ENCODE measurements around the gene FHL3. TPM values are rescaled to one million over a fixed set of nuclear protein-coding genes. Genes with fewer than 3 reads are reported as not detected.

Gene FHL3
- total RNA-seq, 2 experiments from 2014 or later, result 26.6 to 26.7 TPM

DNA sequence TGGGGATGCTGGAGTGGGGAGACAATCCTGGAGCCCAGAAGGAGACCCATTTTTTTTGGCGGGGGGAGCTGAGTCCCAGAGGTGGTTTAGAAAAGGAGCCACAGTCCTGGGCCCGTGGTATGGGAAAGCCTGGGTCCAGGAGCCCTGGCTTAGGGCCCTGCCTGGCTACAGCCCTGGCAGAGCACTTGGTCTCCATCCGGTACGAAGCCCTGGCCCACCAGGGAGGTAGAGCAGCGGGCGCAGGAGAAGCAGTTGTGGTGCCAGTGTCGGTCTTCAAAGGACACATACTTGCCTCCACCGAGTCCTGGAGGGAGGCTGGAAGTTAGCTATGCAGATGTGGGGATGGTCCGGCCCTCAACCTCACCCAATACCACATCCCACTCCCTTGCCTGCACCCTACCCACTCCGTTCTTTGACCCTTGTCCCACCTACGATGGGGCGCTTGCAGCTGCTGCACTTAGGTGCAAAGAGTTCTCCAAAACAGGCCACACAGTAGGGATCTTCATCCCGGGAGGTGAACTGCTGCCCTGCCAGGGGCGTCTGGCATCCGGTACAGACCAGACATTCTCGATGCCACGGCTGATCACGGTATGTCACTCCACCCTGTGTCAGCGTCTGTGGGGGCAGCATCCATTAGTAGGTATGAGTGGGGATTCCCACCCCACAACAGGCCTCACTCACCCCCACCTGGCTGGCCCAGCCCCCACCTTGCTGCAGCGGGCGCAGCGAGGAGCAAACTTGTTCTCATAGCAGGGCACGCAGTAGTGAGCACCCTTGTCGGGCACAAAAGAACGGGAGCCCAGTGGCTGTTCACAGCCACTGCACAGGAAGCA is 7.8 kb downstream of the FHL3 start:
- Mint-ChIP-seq H3K4me3 (no peak overlapping the region), H3K4me1 (ENCODE audit: low read depth) (peaks cover 56% of the 10 kb centered on the region), H3K27me3 (no peaks in the 10 kb centered on the region), H3K27ac (no peak overlapping the region), H3K9me3 (no peaks in the 10 kb centered on the region), H3K36me3 (ENCODE audit: low read depth) (peaks cover 35% of the 10 kb centered on the region)
- ATAC-seq (no peak), DNase-seq (no peak)
- TF ChIP-seq, protein P1, sequence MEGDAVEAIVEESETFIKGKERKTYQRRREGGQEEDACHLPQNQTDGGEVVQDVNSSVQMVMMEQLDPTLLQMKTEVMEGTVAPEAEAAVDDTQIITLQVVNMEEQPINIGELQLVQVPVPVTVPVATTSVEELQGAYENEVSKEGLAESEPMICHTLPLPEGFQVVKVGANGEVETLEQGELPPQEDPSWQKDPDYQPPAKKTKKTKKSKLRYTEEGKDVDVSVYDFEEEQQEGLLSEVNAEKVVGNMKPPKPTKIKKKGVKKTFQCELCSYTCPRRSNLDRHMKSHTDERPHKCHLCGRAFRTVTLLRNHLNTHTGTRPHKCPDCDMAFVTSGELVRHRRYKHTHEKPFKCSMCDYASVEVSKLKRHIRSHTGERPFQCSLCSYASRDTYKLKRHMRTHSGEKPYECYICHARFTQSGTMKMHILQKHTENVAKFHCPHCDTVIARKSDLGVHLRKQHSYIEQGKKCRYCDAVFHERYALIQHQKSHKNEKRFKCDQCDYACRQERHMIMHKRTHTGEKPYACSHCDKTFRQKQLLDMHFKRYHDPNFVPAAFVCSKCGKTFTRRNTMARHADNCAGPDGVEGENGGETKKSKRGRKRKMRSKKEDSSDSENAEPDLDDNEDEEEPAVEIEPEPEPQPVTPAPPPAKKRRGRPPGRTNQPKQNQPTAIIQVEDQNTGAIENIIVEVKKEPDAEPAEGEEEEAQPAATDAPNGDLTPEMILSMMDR (IDR thresholded peaks at IDR 0.05), result no peak
- intact Hi-C loops (cut with micrococcal nuclease), result no loop called here
- ChIA-PET CTCF (interaction anchor here (1.0 to 1.3 kb wide), 3 partner anchors 11 to 22 kb away, joined by 3 to 5 read pairs (median 3); no protein-coding TSS in a partner anchor), POLR2A (interaction anchor here (14.5 kb wide), 1 partner anchor 14 kb away, joined by 114 read pairs; the partner anchor contains the start of gene UTP11)

DNA sequence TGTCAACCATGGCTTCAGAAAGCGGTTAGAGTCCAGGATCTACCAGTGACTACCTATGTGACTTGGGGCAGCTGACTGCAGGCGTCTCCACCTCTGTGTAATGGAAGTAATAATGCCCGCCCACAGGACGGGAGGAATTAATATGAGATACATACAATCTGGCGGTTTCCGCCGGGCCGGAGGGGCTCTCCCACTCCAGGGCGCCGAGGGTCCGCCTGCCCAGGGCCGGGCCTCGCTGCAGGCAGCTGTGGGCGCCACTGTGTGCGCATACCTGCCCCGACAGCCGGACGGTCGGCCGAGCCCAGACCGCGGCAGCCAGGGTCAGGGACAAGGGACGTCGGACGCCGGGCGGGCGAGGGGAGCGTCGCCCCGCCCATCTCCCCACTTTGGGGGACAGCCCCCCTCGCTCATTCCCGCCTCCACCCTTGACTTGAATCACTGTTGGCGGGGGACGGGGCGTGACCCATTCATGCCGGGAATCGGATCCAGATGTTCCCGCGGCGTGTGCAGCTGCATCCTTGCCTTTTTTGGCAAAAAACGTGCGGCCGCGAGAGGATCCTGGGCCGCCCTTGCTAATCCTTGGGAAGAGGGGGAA is 9.5 kb downstream of the FHL3 start:
- ChIA-PET CTCF (interaction anchor here (1.5 to 8.2 kb wide), 3 partner anchors 16 to 72 kb away, joined by 3 to 99 read pairs (median 4); partner anchors contain the start of gene UTP11), POLR2A (interaction anchor here (0.7 to 14.5 kb wide), 3 partner anchors 9 to 32 kb away, joined by 3 to 114 read pairs (median 3); partner anchors contain the start of gene UTP11)
- peaks cover 46% of the 10 kb centered on the region for H3K4me1 Mint-ChIP-seq (ENCODE audit: low read depth)

DNA sequence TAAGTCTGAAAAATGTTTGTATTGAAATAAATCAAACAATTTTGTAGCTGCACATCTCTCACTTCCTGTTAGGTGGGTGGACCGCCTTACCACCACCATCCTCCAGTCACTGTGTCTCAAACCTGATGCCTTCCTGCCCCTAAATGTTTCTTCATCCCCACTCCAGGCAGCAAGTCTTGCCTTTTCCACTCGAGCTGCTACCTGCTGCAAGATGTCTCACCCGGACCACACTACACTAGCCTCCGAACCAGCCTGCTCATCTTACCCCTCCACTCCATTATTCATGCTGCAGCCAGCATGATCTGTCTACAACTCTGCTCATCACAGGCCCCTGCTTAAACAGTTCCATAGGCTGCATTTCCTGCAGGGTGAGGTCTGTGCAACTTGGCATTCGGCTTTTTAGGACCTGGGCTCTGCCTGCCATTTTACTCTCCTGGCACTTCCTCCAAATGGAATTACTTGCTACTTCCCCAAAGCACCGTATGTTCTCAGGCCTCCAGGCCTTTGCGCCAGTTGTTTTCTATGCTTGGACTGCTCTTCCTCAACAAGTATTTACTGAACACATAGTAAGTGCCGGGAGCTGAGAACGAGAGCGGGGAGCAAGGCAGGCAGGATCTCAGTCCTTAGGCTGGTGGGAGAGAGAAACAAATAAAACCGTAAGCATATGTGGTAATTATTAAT is 10.3 kb downstream of the FHL3 start:
- H3K27ac Mint-ChIP-seq, result peak overlapping the region; percentile 94
- CTCF ChIA-PET, result interaction anchor here (1.5 to 8.2 kb wide), 3 partner anchors 17 to 73 kb away, joined by 3 to 99 read pairs (median 4); partner anchors contain the start of gene UTP11
- ATAC-seq (no peak), DNase-seq (peak; percentile 41)
- H3K27me3 Mint-ChIP-seq, result no peaks in the 10 kb centered on the region
- peak overlapping the region; percentile 70 for H3K4me3 Mint-ChIP-seq
- H3K36me3 Mint-ChIP-seq (ENCODE audit: low read depth), result peaks cover 35% of the 10 kb centered on the region
- POLR2A ChIA-PET, result interaction anchor here (1.3 to 14.5 kb wide), 2 partner anchors 16 to 33 kb away, joined by 3 to 114 read pairs; partner anchors contain the start of gene UTP11
- no peaks in the 10 kb centered on the region for H3K9me3 Mint-ChIP-seq
- TF ChIP-seq, protein P1 (IDR thresholded peaks at IDR 0.05), result no peak
- H3K4me1 Mint-ChIP-seq (ENCODE audit: low read depth), result peaks cover 41% of the 10 kb centered on the region
- intact Hi-C loops (cut with micrococcal nuclease), result no loop called here

More for the DNA sequence above, 9.5 kb downstream of the FHL3 start:
- Mint-ChIP-seq H3K27ac (peak overlapping the region; percentile 74), H3K36me3 (ENCODE audit: low read depth) (peaks cover 35% of the 10 kb centered on the region), H3K9me3 (no peaks in the 10 kb centered on the region), H3K4me3 (peak overlapping the region; percentile 50), H3K27me3 (no peaks in the 10 kb centered on the region)
- ATAC-seq (peak; percentile 78), DNase-seq (peak; percentile 81)
- intact Hi-C loops (cut with micrococcal nuclease), result no loop called here
- TF ChIP-seq, protein P1 (IDR thresholded peaks at IDR 0.05), result no peak

DNA sequence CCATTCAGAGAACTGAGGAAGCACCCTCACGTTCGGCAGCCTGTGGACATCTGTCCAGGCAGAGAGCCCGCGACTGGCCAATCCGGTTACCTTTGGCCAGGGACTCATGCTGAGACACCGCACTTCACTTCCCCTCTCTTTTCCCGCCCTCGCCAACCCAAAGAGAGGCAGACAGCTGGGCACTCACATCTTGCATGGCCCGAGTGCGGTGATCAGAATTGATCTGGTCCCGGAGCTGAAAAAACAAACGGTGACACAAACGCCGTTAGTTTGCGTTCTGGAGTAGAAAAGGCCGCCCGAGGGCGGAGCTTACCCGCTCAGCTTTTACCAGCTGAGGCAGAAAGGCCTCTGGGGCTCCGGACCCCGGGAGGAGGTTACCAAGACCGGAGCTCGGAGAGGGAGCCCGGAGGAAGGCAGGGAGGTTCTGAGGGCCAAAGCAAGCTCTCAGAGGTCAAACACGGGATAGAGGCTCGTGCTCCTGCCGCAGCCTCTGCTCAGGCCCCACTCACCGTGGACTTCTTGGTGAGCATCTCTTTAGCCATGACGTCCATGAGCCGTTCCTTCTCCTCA is 15.9 kb downstream of the FHL3 start:
- TF ChIP-seq, protein P1 (IDR thresholded peaks at IDR 0.05), result no peak
- Mint-ChIP-seq H3K36me3 (ENCODE audit: low read depth) (peaks cover 30% of the 10 kb centered on the region), H3K4me3 (peak overlapping the region; percentile 92), H3K4me1 (ENCODE audit: low read depth) (peaks cover 19% of the 10 kb centered on the region), H3K27me3 (no peaks in the 10 kb centered on the region), H3K27ac (peak overlapping the region; percentile 94), H3K9me3 (no peaks in the 10 kb centered on the region)
- peak; percentile 54 for DNase-seq
- ATAC-seq, result peak; percentile 31
- ChIA-PET POLR2A (interaction anchor here (0.7 to 14.5 kb wide), 15 partner anchors 9 to 842 kb away, joined by 3 to 114 read pairs (median 3); partner anchors contain the start of genes C1orf122, INPP5B, UTP11 and YRDC), CTCF (interaction anchor here (0.7 to 8.2 kb wide), 17 partner anchors 11 to 301 kb away, joined by 3 to 99 read pairs (median 3); partner anchors contain the start of genes MTF1 and UTP11)
- intact Hi-C loops (cut with micrococcal nuclease), result no loop called here
